NCI-H1105 treated with DMSO at 0.1 percent for 48 hours (cell line): ENCODE results near the gene DIAPH3.

Experiments
- DNase-seq: peaks from one replicate; lab custom pipeline; 2025; lab: John Stamatoyannopoulos, UW

DIAPH3 gene

DNA sequence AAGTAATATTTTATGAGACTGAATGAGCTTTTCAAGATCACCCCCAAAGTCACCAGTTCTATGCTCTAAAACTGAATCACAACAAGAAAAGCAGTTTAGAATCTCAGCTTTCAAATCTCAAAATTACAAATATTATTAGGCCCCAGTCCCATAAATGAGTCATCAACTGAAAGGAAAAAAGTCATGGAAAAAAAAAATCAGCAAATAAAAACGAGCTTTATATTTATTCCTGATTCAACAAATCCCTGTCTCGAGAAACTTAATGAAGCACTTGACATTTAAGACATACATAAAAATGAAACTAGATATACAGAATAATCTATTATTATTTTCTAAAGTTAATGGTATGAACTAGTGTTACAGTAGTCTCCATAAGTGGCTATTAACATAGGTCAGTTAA is 203.0 kb downstream of the DIAPH3 start:
- DNase-seq, result no peak

GRCh38 chr13:59957438-59957837 is 206.3 kb downstream of the DIAPH3 start:
- no peak for DNase-seq

DNA sequence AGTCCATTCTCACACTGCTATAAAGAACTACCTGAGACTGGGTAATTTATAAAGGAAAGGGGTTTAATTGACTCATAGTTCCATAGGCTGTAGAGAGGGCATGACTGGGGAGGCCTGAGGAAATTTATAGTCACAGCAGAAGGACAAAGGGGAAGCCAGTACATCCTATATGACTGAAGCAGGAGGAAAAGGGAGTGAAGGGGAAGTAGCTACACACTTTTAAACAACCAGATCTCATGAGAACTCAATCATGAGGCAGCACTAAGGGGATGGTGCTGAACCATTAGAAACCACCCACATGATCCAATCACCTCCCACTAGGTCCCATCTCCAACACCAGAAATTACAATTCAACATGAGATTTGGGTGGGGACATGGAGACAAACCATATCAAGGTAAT is 209.1 kb downstream of the DIAPH3 start:
- DNase-seq, result no peak

- DNase-seq, result no peak
These were observed 212.7 kb downstream of the DIAPH3 start for GRCh38 chr13:59951011-59951410.

DNA sequence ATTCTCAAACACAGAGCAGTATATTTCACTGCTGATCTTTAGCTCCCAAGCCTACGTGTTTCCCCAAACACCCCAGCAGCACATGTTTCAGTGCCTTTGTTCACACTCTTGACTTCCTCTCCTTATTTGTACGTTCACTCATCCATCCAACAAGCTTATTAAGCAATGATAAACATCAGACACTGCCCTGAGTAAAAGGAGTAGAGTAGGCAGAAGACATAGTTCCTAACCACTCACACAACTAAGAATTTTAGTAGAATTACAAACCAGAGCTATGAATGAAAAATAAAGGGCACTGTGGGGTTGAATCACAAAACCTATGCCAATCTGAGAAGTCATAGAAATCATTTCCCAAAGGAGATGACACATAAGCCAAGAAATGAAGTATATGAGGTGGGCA is 213.5 kb downstream of the DIAPH3 start:
- no peak for DNase-seq

GRCh38 chr13:59948686-59949085 is 215.0 kb downstream of the DIAPH3 start:
- DNase-seq, result no peak

GRCh38 chr13:59946944-59947343 is 216.8 kb downstream of the DIAPH3 start:
- no peak for DNase-seq

GRCh38 chr13:59931621-59932020 is 232.1 kb downstream of the DIAPH3 start:
- DNase-seq, result peak; percentile 53

DNA sequence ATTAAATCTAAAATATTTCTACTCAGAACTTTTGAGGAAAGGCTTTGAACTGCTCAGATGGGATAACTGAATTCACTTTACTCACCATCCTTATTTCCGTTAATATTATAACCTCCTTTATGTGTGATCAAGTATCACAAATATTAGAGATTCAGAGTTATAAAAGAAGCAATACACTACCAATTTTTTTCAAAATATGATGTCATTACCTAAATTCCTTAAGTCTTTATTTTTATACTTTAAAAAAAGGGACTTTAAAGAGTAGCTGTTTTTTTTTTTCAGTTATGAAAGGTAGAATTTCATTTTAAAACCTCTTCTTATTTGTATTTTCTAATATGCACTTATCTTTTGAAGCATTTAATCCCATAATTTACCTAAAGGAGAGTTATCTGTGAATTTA is 239.5 kb downstream of the DIAPH3 start:
- no peak for DNase-seq

DNA sequence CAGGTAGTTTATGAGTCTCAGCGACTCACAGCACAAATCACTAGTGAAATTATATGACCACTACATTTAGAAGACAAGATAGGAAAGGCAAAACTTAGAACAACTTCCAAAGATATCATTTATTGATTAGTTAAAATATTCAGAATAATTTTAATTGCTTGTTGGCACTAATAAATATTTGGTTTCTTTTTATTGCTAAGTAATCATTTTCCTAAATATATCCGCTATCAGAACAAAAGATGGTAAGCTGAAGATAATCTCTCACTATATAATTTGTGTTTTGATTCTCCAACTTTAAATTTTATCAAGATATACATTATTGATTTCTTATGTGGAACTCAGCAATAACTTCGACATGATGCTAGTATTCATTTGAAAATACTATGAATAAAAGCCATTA is 248.5 kb downstream of the DIAPH3 start:
- DNase-seq, result no peak

GRCh38 chr13:59914556-59914955 is 249.2 kb downstream of the DIAPH3 start:
- DNase-seq, result no peak

DNA sequence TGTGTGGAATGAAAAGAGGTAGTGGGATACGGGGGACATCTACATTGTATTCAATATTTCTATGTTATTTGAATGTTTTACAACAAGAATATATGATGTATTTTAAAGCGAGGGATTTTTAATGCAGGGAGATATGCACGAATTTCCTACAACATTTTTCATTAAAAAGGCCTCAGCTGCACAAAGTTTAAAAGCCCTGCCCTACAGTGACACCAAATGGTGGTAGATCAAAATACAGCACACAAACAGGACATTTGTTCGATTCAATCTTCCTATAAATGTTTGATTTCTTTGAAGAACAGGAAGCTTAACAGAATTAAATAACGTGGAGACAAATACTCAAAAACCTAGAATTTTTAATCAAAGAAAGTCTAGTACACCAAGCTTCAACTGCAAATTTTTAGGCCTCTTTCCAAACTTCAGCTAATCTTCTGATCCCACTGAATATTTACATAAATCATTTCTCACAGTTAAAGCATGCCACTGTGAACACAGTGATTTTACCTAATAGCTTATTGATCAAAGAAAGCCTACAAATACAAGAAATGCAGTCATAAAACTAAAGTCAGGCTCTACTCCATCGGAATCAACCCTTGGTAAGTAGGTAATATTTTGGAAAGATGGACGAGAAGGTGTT is 257.2 kb downstream of the DIAPH3 start:
- peak; percentile 37 for DNase-seq

GRCh38 chr13:59901191-59901590 is 262.5 kb downstream of the DIAPH3 start:
- DNase-seq, result no peak

- no peak for DNase-seq
These were observed 265.7 kb downstream of the DIAPH3 start for GRCh38 chr13:59898066-59898465.

- no peak for DNase-seq
These were observed 270.5 kb downstream of the DIAPH3 start for GRCh38 chr13:59893266-59893665.

DNA sequence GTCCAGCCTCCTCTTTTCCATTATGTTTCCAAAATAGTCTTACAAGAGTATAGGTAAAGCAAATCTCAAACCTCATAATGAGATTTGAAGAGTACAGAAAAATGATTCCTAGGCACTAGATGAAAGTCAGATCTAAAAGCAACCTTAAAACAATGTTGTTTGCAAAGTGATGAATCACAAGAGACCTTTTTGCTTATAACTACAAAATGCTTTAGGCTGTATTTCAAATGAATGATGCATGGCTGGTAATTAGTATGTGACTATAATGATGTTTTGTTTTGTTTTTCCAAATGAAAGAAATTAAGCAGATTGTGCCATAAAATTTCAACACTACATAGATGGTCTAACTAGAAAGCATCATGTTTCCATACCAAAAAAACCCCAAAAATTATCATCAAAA is 272.7 kb downstream of the DIAPH3 start:
- DNase-seq, result no peak

DNA sequence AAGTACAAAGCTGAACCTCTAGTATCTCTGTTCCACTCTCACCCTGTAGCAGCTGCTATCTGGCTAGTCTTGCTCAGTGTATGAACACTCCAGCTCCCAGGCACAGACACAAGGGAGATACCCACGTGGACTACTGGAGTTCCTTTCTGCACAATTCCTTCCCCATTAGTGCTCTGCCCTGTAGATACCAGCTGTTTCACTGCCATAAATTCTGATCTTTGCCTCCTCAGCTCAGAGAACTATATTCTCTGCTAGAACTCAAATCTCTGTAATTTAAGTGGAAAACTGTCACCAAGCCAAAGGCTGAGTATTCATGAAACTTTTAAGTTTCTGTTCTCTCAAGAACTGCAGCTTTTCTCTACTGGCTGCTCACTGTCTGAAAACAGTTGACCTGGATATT is 273.7 kb downstream of the DIAPH3 start:
- DNase-seq, result no peak

DNA sequence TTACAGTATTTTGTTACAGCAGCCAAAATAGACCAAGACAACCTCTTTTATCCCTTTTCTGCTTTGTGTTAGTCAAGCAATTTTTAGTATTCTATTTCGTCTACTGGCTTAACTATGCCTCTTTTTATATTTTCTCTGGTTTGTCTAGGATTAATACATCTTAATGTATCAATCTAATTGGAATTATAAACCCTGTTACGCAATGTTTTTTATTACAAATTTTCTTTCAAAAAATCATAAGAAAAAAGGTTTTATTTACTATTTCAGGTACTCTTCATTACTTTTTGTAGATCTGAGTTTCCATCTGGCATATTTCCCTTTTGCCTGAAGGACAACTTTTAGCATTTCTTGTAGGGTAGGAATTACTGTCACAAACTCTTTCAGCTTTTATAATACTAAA is 275.3 kb downstream of the DIAPH3 start:
- no peak for DNase-seq

DNA sequence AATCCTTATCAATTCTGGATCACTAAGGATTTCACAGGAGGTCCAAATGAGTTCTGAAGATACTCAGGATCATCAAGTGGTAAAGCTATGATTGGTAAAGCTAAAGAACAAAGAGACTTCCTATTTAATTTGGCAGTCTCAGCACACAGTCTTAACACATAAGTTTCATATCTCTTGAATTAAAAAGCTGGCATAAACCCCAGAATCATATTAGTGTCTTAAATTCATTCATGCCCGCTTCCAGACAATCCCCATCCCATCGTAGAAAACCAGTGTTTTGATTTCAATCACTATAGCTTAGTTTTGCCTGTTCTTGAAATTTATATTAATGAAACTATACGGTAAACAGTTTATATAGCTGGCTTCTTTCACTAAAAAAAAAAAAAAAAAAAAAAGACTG is 278.7 kb downstream of the DIAPH3 start:
- DNase-seq, result no peak

DNA sequence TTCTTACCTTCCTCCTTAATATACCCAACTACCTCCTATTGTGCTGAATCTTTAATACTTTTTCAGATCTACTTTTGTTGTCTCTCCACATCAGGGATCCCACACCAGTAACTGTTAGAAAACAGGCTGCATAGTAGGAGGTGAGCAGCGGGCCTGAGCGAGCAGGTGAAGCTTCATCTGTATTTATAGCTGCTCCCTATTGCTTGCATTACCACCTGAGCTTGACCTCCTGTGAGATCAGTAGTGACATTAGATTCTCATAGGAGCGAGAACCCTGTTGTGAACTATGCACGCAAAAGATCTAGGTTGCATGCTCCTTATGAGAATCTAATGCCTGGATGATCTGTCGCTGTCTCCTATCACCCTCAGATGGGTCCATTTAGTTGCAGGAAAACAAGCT is 279.8 kb downstream of the DIAPH3 start:
- no peak for DNase-seq

- DNase-seq, result no peak
These were observed 283.3 kb downstream of the DIAPH3 start for GRCh38 chr13:59880468-59880867.

- no peak for DNase-seq
These were observed 284.4 kb downstream of the DIAPH3 start for GRCh38 chr13:59879281-59879680.

GRCh38 chr13:59877933-59878332 is 285.8 kb downstream of the DIAPH3 start:
- DNase-seq, result no peak

DNA sequence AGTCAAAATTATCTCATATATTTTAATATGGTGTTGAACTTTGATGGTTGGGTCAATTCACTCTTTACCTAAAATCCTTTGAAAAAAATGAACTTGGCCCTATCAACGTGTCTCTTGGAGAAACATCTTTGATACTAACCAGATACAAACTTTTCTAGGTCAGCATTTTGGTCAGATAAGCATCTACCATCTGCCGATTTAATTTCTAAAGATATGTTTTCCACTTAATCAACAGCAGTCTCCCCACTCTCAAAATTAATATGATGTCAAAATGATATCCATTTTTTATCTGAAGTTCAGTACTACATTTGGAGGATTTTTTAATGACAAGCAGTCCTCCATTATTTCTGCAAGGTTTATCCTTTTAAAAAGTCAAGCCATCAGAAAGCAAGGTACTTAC is 288.8 kb downstream of the DIAPH3 start:
- DNase-seq, result no peak

GRCh38 chr13:59873856-59874255 is 289.9 kb downstream of the DIAPH3 start:
- DNase-seq, result no peak
